Measurements from ENCODE around the gene ACTN4. TPM values are rescaled to one million over a fixed set of nuclear protein-coding genes. Genes with fewer than 3 reads are reported as not detected.

The ACTN4 gene
- total RNA-seq, 1 experiment from 2014 or later: 399 TPM

- H3K9me3 ChIP-seq (replicated peaks): no peaks in the 10 kb centered on the region
- H3K27ac ChIP-seq: peak overlapping the region; percentile 37; the same call in 1 of the 2 replicates
- H3K36me3 ChIP-seq: peaks cover 48% of the 10 kb centered on the region
- no peaks in the 10 kb centered on the region for H3K27me3 ChIP-seq (replicated peaks)
- peaks cover 82% of the 10 kb centered on the region for H3K4me1 ChIP-seq (replicated peaks)
- no peak for DNase-seq (ENCODE audit: low read depth in 1 of 2, low spot score in 2 of 2)
- no peak overlapping the region for H3K4me3 ChIP-seq
These were observed 24.2 kb downstream of the ACTN4 start for GRCh38 chr19:38671654-38672053.

- no peak overlapping the region for H3K4me3 ChIP-seq
- H3K27ac ChIP-seq: no peak overlapping the region
- DNase-seq (ENCODE audit: low read depth in 1 of 2, low spot score in 2 of 2): no peak
- H3K27me3 ChIP-seq (replicated peaks): no peaks in the 10 kb centered on the region
- peaks cover 60% of the 10 kb centered on the region for H3K36me3 ChIP-seq
- peaks cover 77% of the 10 kb centered on the region for H3K4me1 ChIP-seq (replicated peaks)
- H3K9me3 ChIP-seq (replicated peaks): no peaks in the 10 kb centered on the region
These were observed 25.6 kb downstream of the ACTN4 start for GRCh38 chr19:38673030-38673429.

- no peak for DNase-seq (ENCODE audit: low read depth in 1 of 2, low spot score in 2 of 2)
These were observed 27.1 kb downstream of the ACTN4 start for GRCh38 chr19:38674388-38675171.

GRCh38 chr19:38675611-38676010 lies 28.2 kb downstream of the ACTN4 start:
- DNase-seq (ENCODE audit: low read depth in 1 of 2, low spot score in 2 of 2): no peak
- Histone ChIP-seq H3K4me1 (replicated peaks) (peaks cover 55% of the 10 kb centered on the region), H3K27ac (peak overlapping the region; percentile 21), H3K36me3 (peaks cover 59% of the 10 kb centered on the region), H3K4me3 (no peak overlapping the region), H3K27me3 (replicated peaks) (no peaks in the 10 kb centered on the region), H3K9me3 (replicated peaks) (no peaks in the 10 kb centered on the region)

More at GRCh38 chr19:38674388-38675171, 27.1 kb downstream of the ACTN4 start:
- no peaks in the 10 kb centered on the region for H3K27me3 ChIP-seq (replicated peaks)
- no peaks in the 10 kb centered on the region for H3K9me3 ChIP-seq (replicated peaks)
- no peak overlapping the region for H3K4me3 ChIP-seq
- peak overlapping the region; percentile 21; the same call in 1 of the 2 replicates for H3K27ac ChIP-seq
- peaks cover 61% of the 10 kb centered on the region for H3K4me1 ChIP-seq (replicated peaks)
- H3K36me3 ChIP-seq: peaks cover 61% of the 10 kb centered on the region

GRCh38 chr19:38676023-38676877 lies 28.8 kb downstream of the ACTN4 start:
- Histone ChIP-seq H3K4me3 (no peak overlapping the region), H3K9me3 (replicated peaks) (no peaks in the 10 kb centered on the region), H3K27me3 (replicated peaks) (no peaks in the 10 kb centered on the region), H3K27ac (peak overlapping the region; percentile 21), H3K36me3 (peaks cover 62% of the 10 kb centered on the region), H3K4me1 (replicated peaks) (peaks cover 54% of the 10 kb centered on the region)
- DNase-seq (ENCODE audit: low read depth in 1 of 2, low spot score in 2 of 2): peak; percentile 73 to 84

- peaks cover 55% of the 10 kb centered on the region for H3K4me1 ChIP-seq (replicated peaks)
- no peaks in the 10 kb centered on the region for H3K27me3 ChIP-seq (replicated peaks)
- H3K27ac ChIP-seq: peak overlapping the region; percentile 21; the same call in 1 of the 2 replicates
- H3K36me3 ChIP-seq: peaks cover 70% of the 10 kb centered on the region
- H3K4me3 ChIP-seq: no peak overlapping the region
- no peaks in the 10 kb centered on the region for H3K9me3 ChIP-seq (replicated peaks)
- DNase-seq (ENCODE audit: low read depth in 1 of 2, low spot score in 2 of 2): no peak
These were observed 29.6 kb downstream of the ACTN4 start for GRCh38 chr19:38676878-38677646.

- H3K27ac ChIP-seq: no peak overlapping the region
These were observed 30.9 kb downstream of the ACTN4 start for GRCh38 chr19:38678217-38678890.

GRCh38 chr19:38678891-38679494 lies 31.5 kb downstream of the ACTN4 start:
- no peak for DNase-seq (ENCODE audit: low read depth in 1 of 2, low spot score in 2 of 2)
- H3K4me3 ChIP-seq: no peak overlapping the region
- no peak overlapping the region for H3K27ac ChIP-seq
- no peaks in the 10 kb centered on the region for H3K9me3 ChIP-seq (replicated peaks)
- peaks cover 70% of the 10 kb centered on the region for H3K4me1 ChIP-seq (replicated peaks)
- H3K36me3 ChIP-seq: peaks cover 74% of the 10 kb centered on the region
- H3K27me3 ChIP-seq (replicated peaks): no peaks in the 10 kb centered on the region

More at GRCh38 chr19:38678217-38678890, 30.9 kb downstream of the ACTN4 start:
- H3K4me1 ChIP-seq (replicated peaks): peaks cover 66% of the 10 kb centered on the region
- peaks cover 77% of the 10 kb centered on the region for H3K36me3 ChIP-seq
- no peak for DNase-seq (ENCODE audit: low read depth in 1 of 2, low spot score in 2 of 2)
- no peak overlapping the region for H3K4me3 ChIP-seq
- no peaks in the 10 kb centered on the region for H3K27me3 ChIP-seq (replicated peaks)
- H3K9me3 ChIP-seq (replicated peaks): no peaks in the 10 kb centered on the region

- DNase-seq (ENCODE audit: low read depth in 1 of 2, low spot score in 2 of 2): no peak
- Histone ChIP-seq H3K4me1 (replicated peaks) (peaks cover 70% of the 10 kb centered on the region), H3K27ac (no peak overlapping the region)
These were observed 32.4 kb downstream of the ACTN4 start for GRCh38 chr19:38679839-38680238.

GRCh38 chr19:38682195-38682867 lies 34.9 kb downstream of the ACTN4 start:
- peak overlapping the region; percentile 96 for H3K27ac ChIP-seq
- H3K36me3 ChIP-seq: peaks cover 74% of the 10 kb centered on the region
- H3K4me1 ChIP-seq (replicated peaks): peaks cover 63% of the 10 kb centered on the region
- DNase-seq (ENCODE audit: low read depth in 1 of 2, low spot score in 2 of 2): no peak
- H3K9me3 ChIP-seq (replicated peaks): no peaks in the 10 kb centered on the region
- H3K4me3 ChIP-seq: no peak overlapping the region
- H3K27me3 ChIP-seq (replicated peaks): no peaks in the 10 kb centered on the region

More at GRCh38 chr19:38679839-38680238, 32.4 kb downstream of the ACTN4 start:
- Histone ChIP-seq H3K4me3 (no peak overlapping the region), H3K9me3 (replicated peaks) (no peaks in the 10 kb centered on the region), H3K27me3 (replicated peaks) (no peaks in the 10 kb centered on the region), H3K36me3 (peaks cover 67% of the 10 kb centered on the region)

- H3K36me3 ChIP-seq: peaks cover 74% of the 10 kb centered on the region
- DNase-seq (ENCODE audit: low read depth in 1 of 2, low spot score in 2 of 2): no peak
- peaks cover 64% of the 10 kb centered on the region for H3K4me1 ChIP-seq (replicated peaks)
- no peak overlapping the region for H3K4me3 ChIP-seq
- H3K9me3 ChIP-seq (replicated peaks): no peaks in the 10 kb centered on the region
- H3K27me3 ChIP-seq (replicated peaks): no peaks in the 10 kb centered on the region
- H3K27ac ChIP-seq: peak overlapping the region; percentile 96
These were observed 35.5 kb downstream of the ACTN4 start for GRCh38 chr19:38682872-38683392.

Measured in SJSA1 (cell line).